NOMO-1 (cell line): Measurements from ENCODE around the gene SSPN.
"Not testable (repeated sequence)": the region's sequence is repeated elsewhere in the genome, so short reads cannot be mapped to it uniquely, and the experiment has no call there.

ENCODE experiments used
- DNase-seq, 2 experiments: peaks; one replicate each; lab custom pipeline; 2025; ENCODE audit not compliant: unreplicated experiment in 2 of 2; lab: John Stamatoyannopoulos, UW

Gene SSPN

GRCh38 chr12:26226629-26227360, 31.4 kb downstream of the SSPN start:
- DNase-seq = peak in 1 of 2 experiments; percentile 5

- DNase-seq = no peak
Measured at GRCh38 chr12:26227361-26227745, 32.0 kb downstream of the SSPN start.

GRCh38 chr12:26229910-26230309, 34.5 kb downstream of the SSPN start:
- no peak for DNase-seq

- no peak for DNase-seq
Measured at GRCh38 chr12:26231470-26231869, 36.1 kb downstream of the SSPN start.

- no peak for DNase-seq
Measured at GRCh38 chr12:26231921-26232320, 36.5 kb downstream of the SSPN start.

GRCh38 chr12:26233631-26234030, 38.3 kb downstream of the SSPN start:
- DNase-seq = no peak

GRCh38 chr12:26235465-26235864, 40.1 kb downstream of the SSPN start:
- DNase-seq = not testable (repeated sequence)

- DNase-seq = no peak
Measured at GRCh38 chr12:26238341-26239121, 43.2 kb downstream of the SSPN start.

- no peak for DNase-seq
Measured at GRCh38 chr12:26239122-26239851, 43.9 kb downstream of the SSPN start.

- DNase-seq = no peak
Measured at GRCh38 chr12:26239852-26240815, 44.8 kb downstream of the SSPN start.

GRCh38 chr12:26241080-26241479, 45.7 kb downstream of the SSPN start:
- DNase-seq = no peak

- DNase-seq = no peak
Measured at GRCh38 chr12:26242683-26243082, 47.3 kb downstream of the SSPN start.

- no peak for DNase-seq
Measured at GRCh38 chr12:26244503-26244902, 49.1 kb downstream of the SSPN start.

- DNase-seq = no peak
Measured at GRCh38 chr12:26245175-26245942, 50.0 kb downstream of the SSPN start.

- no peak for DNase-seq
Measured at GRCh38 chr12:26246483-26247164, 51.3 kb downstream of the SSPN start.

GRCh38 chr12:26247873-26248272, 52.5 kb downstream of the SSPN start:
- DNase-seq = no peak

GRCh38 chr12:26250801-26251200, 55.4 kb downstream of the SSPN start:
- no peak for DNase-seq

- no peak for DNase-seq
Measured at GRCh38 chr12:26251600-26251999, 56.2 kb downstream of the SSPN start.

GRCh38 chr12:26252946-26253345, 57.6 kb downstream of the SSPN start:
- DNase-seq = no peak
